T-helper 1 cell (primary cell): ENCODE results near the gene SP8.

Experiments
- DNase-seq, 5 donors: peaks; one replicate each; pipeline ENCODE4 v3.0.0-alpha.2; 2012 to 2020

The SP8 gene

GRCh38 chr7:20793694-20794394 lies 7.2 kb upstream of the SP8 start:
- no peak for DNase-seq

DNA sequence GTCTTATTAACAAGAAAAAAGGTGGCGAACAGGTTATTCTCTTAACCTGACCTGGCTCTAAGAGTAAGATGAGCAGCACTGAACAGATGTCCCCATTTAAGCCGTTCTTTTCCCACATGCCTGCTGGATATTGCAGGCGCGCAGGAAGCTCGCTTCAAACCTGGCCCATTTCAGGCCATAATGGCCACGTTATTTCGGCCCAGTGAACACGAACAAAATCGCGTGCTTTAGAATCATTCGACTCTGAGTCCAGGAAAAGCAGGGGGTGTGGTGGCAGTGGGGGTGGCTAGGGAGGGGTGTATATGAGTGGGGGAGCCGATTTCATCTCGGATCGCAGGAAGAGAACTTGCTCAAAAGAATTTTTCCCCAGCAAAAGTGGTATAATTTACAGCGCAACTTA lies 6.6 kb upstream of the SP8 start:
- no peak for DNase-seq

GRCh38 chr7:20791538-20792434 lies 5.1 kb upstream of the SP8 start:
- DNase-seq: no peak

DNA sequence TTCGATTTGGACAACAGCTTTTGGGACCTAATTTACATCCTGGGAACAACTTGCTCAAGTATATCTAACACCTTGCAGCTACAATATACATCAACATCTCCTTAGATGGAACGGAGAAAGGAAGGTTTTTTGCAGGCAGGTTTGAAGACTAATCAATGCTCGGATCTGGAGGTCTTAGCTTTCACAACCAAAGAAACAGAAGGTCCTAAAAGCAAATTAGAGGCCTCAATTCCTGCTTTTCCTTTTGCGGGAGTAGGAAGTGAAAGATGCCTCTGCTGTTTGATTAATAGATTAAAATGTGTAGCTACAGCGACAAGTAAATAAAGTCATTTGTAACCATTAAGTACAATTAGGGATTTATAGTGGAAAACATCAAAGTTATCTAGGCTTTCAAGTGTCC lies 3.7 kb upstream of the SP8 start:
- DNase-seq: no peak

DNA sequence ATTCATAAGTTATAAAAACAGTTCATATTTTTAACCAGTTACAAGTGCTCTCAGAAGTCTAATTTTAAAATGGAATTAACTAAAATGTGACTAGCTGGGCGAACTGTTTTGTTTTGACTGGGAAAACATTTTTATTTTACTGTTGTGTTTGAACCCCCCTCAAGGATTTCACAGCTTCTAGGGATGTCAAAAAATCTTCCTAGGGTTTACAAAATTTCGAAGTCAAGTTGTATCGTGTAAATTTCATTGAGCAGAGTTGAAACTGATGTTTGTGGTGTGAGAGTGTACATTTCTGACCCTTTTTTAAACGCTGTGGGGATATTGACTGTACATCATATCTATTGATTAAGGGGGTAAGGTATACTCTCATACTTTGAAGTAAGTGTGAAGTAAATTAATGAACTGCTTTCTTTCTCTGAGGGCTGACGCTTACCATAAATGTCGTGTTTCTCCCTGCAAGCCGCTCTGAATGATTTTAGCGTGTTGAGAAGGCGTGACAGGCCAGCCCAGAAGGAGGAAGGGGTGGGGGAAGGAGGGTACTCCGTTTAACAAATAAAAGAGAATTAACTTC lies 1.8 kb upstream of the SP8 start:
- no peak for DNase-seq

GRCh38 chr7:20787660-20788419 lies 1.2 kb upstream of the SP8 start:
- no peak for DNase-seq

DNA sequence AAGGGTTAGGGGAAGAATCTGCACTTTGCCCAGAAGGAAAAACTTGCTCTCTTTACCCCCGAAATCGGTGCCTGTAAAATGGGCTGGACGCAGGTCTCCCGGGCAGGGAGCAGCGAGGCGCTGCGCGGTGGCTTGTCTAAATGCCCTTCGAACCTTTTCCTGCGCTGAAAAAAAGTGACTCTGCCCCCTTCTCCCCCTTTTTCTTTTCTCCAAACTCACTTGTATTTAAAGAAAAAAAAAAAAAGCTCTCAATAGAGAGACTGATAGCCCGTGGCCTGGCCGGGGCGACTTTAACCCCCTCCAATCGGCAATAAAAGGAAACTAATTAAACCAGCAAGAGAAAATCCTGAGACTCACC lies 286 bp downstream of the SP8 start:
- DNase-seq: no peak

GRCh38 chr7:20786049-20786412 lies 655 bp downstream of the SP8 start:
- DNase-seq: no peak

GRCh38 chr7:20785157-20786048 lies 1.3 kb downstream of the SP8 start:
- no peak for DNase-seq

- no peak for DNase-seq
Measured at GRCh38 chr7:20784388-20785156, 2.1 kb downstream of the SP8 start.

GRCh38 chr7:20783700-20784387 lies 2.8 kb downstream of the SP8 start:
- DNase-seq: no peak

GRCh38 chr7:20783125-20783699 lies 3.5 kb downstream of the SP8 start:
- DNase-seq: no peak

GRCh38 chr7:20779041-20779440 lies 7.6 kb downstream of the SP8 start:
- DNase-seq: no peak

DNA sequence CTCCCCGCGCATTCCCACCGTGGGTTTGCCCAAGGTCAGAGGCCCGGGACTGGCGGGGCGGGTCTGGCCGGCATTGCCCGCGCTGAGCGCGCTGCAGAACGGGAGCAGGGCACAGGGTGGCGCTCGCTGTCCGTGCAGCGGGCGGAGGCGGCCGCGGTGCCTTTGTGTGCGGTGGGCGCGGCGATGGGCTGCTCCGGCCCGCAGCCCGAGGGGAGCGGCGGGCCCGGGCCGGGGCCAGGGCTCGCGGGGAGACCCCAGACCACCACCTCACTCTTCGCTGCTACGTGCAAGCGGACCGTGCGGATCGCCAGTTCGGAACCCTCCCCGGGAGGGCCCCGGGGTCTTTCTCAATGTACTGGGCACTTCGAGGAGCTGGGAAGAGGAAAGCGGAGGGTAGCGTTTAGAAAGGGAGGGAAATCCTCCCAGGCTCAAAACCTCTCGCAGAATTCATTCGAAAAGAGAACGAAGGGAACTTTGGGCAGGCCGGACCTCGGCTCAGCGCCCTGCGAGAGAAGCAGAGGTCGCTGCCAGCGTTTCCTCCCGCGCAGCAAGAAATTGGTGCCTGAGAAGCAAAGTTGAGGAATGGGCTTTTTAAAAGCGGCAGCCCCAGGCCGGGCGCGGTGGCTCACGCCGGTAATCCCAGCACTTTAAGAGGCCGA lies 8.5 kb downstream of the SP8 start:
- DNase-seq: no peak

DNA sequence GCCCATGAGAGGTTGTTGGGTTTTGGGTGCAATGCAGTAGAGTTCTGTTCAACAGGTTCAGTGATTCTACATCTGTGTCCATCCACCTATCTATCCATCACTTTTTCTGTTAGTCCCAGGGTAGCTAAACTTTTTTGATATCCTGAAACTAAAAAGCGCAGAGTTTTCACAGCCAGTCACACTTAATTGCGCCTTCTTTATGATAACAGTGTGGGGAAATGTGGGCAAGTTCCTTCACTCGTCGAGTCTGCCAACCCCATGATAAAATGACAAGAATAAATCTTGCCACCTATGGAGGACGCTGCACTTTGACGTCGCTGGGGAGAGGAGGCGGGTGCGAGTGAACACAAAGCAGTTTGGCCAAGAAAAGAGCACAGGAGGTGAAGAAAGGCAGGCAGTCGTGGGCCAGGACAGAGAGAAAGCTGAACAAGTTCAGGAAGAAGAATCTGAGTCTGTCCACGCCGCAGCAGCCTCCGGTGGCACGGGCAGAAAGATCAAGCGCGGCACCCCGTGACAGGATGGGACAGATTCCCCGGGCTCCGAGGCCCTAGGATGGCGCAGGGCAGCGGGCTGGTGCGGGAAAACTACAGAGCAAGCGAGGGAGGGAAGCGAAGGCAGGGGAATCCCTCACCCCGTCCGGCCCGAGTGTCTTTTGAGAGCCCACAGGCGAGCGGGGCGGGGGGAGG lies 9.2 kb downstream of the SP8 start:
- DNase-seq: no peak

- no peak for DNase-seq
Measured at GRCh38 chr7:20776942-20777341, 9.7 kb downstream of the SP8 start.

DNA sequence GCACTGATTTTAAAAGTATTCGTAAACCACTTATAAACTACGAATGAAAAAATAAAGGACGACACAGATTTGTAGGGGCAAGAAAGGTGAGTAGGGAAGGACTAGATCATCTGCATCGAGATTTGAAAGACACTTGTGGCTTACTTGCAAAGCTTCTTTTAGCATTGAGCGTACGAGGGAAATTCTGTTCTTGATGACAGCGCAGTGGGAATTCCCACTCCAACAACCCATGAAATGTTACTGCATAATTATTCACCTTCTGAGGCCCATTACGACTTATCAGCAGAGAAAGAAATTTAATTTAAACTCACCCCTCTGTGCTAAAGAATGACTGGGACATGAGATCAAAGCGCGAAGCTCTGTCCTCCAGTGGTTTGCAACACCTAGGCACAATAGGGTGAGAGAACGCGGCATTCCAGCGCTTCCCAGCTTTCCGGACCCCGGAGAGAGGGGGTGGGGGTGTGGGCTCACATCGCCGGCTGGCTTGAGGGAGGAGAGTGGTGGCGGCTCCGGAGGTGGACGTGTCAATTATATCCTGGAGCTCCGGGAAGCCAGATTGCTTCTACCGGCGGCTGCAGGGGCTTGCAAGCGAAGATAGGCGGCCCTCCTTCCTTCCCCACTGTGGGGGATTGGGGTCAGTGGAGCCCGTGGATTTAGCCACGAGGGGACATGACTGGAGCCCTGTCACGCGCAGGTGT lies 10.3 kb downstream of the SP8 start:
- no peak for DNase-seq

- DNase-seq: no peak
Measured at GRCh38 chr7:20754001-20754400, 32.7 kb downstream of the SP8 start.

- DNase-seq: no peak
Measured at GRCh38 chr7:20749906-20750305, 36.8 kb downstream of the SP8 start.
